Stimulated activated CD4-positive, alpha-beta T cell treated with anti-CD3 and anti-CD28 coated beads, Interleukin-15, amount 100 ng/mL, for 1 hour (primary cell): ENCODE results near the gene IHH.

Experiments used
- DNase-seq, 2 donors: peaks; one replicate each; pipeline ENCODE4 v3.0.0-alpha.2; 2020; ENCODE audit warnings: low read depth in 1 of 2, low spot score in 1 of 2

IHH gene

GRCh38 chr2:219076253-219076652, 15.5 kb upstream of the IHH start:
- DNase-seq = no peak

DNA sequence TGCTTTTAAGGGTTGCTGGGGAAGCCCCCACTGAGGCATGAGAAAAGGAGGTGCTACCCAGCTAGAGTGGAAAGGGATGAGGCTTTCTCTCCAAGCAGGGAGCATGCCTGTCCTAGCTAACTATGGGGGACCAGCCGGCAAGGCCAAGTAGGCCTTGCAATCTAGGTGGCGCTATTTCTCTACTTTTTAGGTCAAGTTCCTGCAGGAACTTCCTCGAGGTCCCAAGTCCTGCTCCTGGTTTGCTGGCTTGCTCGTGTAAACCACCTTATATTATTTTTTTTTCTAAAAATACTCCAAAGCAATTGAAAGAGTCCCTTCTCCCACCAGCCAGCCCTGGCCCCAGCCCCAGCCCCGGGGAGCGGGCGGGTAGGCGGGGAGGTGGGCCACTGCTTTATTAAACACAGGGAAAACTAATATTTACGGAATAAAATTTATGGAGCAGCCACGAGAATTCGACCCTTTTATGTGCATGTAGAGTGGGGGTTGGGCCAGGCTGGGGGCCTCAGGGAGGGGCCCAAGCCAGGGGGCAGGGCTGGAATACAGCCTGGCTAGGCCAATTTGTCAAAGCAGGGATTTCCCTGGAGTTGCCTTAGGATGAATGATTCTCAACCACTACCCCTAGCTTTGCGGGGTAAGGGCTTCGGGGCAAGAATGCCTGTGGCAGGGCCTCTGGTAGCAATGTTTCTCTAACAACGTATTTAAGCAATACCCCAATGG, 12.8 kb upstream of the IHH start:
- no peak for DNase-seq

GRCh38 chr2:219072741-219073250, 12.1 kb upstream of the IHH start:
- DNase-seq = no peak

DNA sequence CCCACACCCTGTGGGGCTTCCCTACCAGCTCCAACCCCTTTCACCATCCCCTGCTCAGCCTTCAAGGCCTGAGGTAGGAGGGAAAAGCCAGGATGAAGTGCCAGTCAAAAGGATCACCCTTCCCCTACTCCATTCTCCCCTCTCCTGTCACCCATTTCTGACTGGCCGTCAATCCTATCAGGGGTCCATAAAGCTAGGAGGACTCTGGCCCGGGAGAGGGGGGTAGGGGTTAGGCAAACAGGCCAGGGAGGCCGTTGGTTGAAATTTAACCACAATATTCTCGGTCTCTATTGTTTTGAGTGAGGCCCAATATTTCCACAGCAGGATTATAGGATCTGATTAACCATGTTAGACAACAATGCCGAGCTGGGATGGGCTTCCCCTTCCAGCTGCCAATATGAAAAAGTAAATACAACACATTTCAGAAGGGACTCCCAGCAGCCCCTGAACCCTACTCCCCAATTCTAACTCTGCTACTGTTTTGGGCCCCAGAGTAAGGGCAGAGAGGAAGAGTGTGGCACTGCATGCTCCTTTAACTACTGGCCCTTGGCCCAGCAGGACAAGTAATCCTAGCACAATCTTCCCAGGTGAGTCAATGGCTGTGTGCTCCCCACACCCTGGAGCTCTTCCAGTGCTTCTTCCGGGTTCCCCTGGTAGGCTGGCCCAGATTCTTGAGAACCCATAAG, 10.6 kb upstream of the IHH start:
- no peak for DNase-seq

DNA sequence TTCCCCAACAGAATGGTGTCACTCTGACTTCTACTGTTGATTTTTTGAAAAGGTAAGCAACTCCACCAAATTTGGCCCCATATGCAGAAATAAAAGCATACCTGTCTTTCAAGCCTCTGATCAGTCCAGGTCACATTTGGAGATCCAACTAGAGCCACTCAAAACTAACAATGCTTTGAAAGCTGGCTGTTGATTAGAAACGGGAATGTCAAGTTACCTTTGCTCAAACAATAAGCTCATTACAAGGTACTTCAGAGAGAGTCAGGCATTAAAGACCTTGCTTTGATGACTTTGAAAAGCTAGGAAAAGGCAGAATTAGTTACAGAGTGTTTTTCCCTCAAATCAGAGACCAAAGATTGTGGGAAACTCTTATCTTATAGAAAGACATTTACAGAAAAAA, 4.8 kb upstream of the IHH start:
- DNase-seq = no peak

DNA sequence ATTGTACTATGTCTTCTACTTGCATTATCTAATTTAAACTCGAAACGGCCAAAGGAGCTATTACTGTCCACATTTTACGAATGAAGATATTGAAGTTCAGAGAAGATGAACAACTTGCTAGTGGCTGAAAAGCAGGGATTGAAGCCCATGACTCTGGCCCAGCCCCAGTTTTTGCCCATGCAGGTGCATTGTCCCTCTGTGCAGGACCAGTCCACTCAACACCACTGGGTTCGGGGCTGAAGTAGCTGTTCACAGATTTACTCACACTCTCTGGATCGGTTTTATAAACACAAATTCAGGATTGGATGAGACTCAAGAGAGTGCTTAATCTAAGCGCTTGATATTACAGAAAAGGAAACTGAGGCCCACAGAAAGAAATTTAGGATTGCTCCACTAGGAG, 1.4 kb upstream of the IHH start:
- no peak for DNase-seq

- DNase-seq = no peak
Observed at GRCh38 chr2:219059725-219060682, 717 bp downstream of the IHH start.

DNA sequence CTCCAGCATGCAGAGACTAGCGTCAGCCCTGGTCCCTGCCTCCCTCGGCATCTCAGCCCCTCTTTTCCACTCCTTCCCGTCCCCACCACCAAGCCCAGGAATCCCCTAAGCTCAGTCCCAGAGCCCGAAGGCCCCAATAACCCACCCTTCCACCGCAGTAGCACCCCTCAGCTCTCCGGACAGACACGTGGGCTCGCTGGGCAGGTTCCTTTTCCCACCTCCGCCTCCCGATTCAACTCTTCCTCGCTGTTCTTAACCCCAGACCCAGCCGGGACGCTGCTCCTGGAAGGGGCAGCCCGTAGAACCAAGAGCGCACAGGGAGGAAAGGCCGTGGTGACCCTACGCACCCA, 1.4 kb downstream of the IHH start:
- DNase-seq = no peak

- no peak for DNase-seq
Observed at GRCh38 chr2:219058541-219059374, 2.0 kb downstream of the IHH start.

- DNase-seq = peak; percentile 51 to 72
Observed at GRCh38 chr2:219057709-219058540, 2.8 kb downstream of the IHH start.

GRCh38 chr2:219056896-219057708, 3.6 kb downstream of the IHH start:
- DNase-seq = no peak

DNA sequence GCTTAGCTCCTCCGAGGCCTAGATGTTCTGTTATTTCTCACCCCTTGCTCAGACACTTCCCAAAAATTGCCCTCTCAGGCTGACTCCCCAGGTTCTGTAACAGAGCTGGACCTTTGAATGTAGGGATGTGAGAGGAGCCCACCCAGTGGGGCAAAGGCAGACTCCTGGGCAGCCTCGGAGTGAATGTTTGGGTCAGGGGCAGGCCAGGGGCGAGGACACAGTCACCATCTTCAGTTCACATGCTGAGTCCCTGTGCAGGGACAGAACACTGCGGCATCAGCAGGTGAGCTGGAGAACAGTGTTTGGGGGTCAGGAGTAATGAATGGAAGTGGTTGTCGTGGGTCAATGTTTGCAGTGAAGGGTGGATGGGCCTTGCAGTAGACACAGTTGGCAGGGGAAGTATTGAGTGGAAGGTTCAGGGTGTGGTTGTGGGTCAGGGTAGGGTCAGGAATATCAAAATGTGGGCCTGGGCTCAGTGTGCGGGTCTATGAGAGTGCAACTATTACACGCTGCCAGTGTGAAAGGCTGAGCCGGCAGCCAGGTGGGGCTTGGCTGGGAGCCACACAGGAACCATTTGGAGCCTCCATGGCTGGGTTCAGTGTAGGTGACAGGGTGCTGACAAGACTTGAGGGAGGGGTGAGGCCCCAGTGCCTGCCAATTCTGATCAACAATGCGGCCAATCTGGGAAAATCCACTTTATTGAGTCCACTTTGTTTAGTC, 4.4 kb downstream of the IHH start:
- no peak for DNase-seq

DNA sequence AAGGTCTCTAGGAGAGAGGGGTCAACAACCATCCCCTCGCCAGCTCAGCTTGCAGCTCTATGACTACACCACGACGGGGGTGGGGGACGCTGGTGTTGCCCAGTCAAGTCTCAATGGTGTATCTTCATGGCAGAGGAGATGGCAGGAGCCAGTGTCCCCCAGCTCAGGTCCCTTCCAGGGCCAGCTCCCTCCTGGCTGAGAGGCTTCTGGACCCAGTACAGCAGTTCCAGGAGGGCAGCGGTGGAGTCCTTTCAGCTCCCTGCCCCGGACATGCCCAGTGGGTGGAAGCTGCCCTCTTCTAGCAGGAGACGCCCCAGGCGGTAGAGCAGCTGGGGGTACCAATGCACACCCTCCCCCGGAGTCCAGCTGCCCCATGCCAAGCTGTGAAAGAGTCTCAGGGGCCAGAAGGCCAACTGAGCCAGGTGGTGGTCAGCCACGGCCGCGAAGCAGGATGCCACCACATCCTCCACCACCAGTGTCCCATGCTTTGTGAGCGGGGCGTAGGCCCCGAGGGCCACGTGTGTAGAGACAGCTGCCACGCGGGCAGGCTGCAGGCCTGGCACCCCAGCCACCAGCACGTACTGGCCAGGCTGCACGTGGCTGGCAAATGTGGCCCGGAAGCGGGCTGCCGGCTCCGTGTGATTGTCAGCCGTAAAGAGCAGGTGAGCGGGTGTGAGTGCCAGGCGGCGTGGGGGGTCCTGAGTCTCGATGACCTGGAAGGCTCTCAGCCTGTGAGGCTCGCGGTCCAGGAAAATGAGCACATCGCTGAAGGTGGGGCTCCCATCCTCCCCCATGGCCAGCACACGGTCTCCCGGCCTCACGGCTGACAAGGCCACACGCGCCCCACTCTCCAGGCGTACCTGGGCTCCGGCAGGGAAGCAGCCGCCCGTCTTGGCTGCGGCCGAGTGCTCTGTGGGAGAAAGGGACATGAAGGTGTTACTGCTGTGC, 5.5 kb downstream of the IHH start:
- DNase-seq = no peak

DNA sequence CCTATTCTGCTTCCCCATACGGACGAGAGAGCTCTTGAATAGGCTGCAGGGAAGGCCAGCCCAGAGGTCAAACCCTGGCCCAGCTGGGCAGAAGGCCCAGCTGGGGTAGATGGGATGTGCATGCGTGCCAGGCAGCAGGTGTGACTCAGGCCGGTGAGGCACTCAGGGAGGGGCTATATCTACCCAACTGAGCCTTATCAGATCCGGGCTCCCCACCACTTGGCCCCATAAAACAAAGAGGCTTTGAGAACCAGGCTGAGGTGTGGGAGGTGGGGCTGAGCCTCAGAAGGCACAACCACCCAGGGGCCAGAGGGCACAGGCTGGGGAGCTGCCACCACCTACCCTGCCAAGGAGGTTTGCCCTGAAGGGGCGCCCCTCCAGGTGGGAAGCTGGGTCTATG, 11.4 kb downstream of the IHH start:
- DNase-seq = no peak

- DNase-seq = no peak
Observed at GRCh38 chr2:219045937-219046550, 14.7 kb downstream of the IHH start.

DNA sequence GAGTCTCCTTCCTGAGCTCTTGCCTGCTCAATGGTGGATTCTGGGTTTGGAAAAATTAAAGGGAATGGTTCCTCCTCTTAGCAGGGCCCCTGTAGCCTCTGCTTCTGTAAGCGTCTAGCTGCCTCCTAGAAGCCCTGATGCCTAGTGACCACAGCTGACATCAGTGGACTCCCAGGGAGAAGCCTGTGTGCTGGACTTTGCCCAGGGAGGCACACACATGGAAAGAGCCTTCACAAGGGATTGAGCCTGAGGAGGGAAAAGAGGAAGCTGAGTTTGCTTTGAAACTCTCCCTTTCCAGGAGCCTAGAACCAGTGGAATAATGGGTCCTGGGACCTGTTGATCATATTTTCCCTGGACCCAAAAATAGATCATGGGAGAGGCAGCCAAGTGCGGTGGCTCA, 18.0 kb downstream of the IHH start:
- no peak for DNase-seq

DNA sequence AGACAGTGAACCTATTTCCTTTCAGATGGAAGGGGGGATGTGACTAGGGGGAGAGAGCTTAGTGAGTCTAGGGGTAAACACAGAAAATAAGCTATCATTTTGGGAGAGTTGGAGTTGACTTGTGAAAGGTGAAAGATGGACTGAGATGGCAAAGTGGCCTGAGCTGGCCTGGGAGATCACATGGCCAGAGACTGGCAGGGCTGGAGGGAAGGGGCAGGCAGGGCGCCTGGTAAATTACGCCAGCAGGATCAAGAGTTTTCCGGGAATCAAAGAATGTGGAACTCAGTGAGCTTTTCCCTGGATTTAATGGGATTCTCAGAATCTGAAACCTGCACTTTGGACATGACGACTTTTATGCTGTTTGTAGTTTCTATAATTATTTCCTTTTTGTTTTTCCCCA, 18.6 kb downstream of the IHH start:
- no peak for DNase-seq
